SU-DHL-6 (cell line): Measurements from ENCODE around the gene CNR2.

ENCODE experiments used
- CTCF ChIP-seq: fragments of 200-600 bp; sonication (generic); IDR thresholded peaks from one replicate; pipeline ENCODE4 v1.5.1; 2017; ENCODE audit warnings: antibody characterized with exemption, mild to moderate bottlenecking, low read length, moderate library complexity; ENCODE audit not compliant: insufficient read depth, poor library complexity, severe bottlenecking
- EZH2phosphoT487 ChIP-seq: fragments of 200-600 bp; sonication (generic), shearing (Covaris generic); conservative IDR thresholded peaks from 2 replicates; pipeline ENCODE4 v1.6.1; 2018; ENCODE audit warnings: mild to moderate bottlenecking, antibody characterized with exemption, low read length, moderate library complexity, mixed read lengths

- TF ChIP-seq CTCF = no peak
- TF ChIP-seq EZH2phosphoT487 = no peak
These were observed 24.1 kb downstream of the CNR2 start for GRCh38 chr1:23889074-23889473.
